ENCODE results near the gene SPEG.

The SPEG gene

GRCh38 chr2:219444566-219445091 is 10.0 kb downstream of the SPEG start:
- Histone ChIP-seq H3K9me3 (ENCODE audit: control insufficient read depth, low read length) (no peaks in the 10 kb centered on the region), H3K4me3 (ENCODE audit: extremely low read depth, insufficient read depth, low read length, poor library complexity, severe bottlenecking) (no peak overlapping the region), H3K4me1 (ENCODE audit: control insufficient read depth, insufficient read depth, low read length, poor library complexity, severe bottlenecking) (peaks cover 49% of the 10 kb centered on the region), H3K27ac (ENCODE audit: low read depth, low read length, severe bottlenecking) (no peak overlapping the region), H3K36me3 (ENCODE audit: control insufficient read depth, insufficient read depth, low read length) (peaks cover 18% of the 10 kb centered on the region)
- 89 to 95% methylated on average over 19 to 20 of the region's 23 CpGs for WGBS, 2 experiments (ENCODE audit: insufficient coverage in 2 of 2)

- whole genome bisulfite sequencing, 2 experiments (ENCODE audit: insufficient coverage in 2 of 2), result 60 to 92% methylated on average over 2 to 3 of the region's 5 CpGs
- H3K27ac ChIP-seq (ENCODE audit: low read depth, low read length, severe bottlenecking), result no peak overlapping the region
- peaks cover 50% of the 10 kb centered on the region for H3K4me1 ChIP-seq (ENCODE audit: control insufficient read depth, insufficient read depth, low read length, poor library complexity, severe bottlenecking)
- H3K4me3 ChIP-seq (ENCODE audit: extremely low read depth, insufficient read depth, low read length, poor library complexity, severe bottlenecking), result no peak overlapping the region
- H3K36me3 ChIP-seq (ENCODE audit: control insufficient read depth, insufficient read depth, low read length), result peaks cover 23% of the 10 kb centered on the region
- H3K9me3 ChIP-seq (ENCODE audit: control insufficient read depth, low read length), result no peaks in the 10 kb centered on the region
These were observed 10.6 kb downstream of the SPEG start for GRCh38 chr2:219445220-219445640.

- Histone ChIP-seq H3K27ac (ENCODE audit: low read depth, low read length, severe bottlenecking) (no peak overlapping the region), H3K36me3 (ENCODE audit: control insufficient read depth, insufficient read depth, low read length) (peaks cover 30% of the 10 kb centered on the region), H3K9me3 (ENCODE audit: control insufficient read depth, low read length) (no peaks in the 10 kb centered on the region), H3K4me1 (ENCODE audit: control insufficient read depth, insufficient read depth, low read length, poor library complexity, severe bottlenecking) (peaks cover 51% of the 10 kb centered on the region), H3K4me3 (ENCODE audit: extremely low read depth, insufficient read depth, low read length, poor library complexity, severe bottlenecking) (no peak overlapping the region)
- WGBS, 2 experiments (ENCODE audit: insufficient coverage in 2 of 2), result 5 to 51% methylated on average over 3 to 5 of the region's 6 CpGs
These were observed 11.5 kb downstream of the SPEG start for GRCh38 chr2:219446101-219446504.

GRCh38 chr2:219446689-219447088 is 12.0 kb downstream of the SPEG start:
- no peaks in the 10 kb centered on the region for H3K9me3 ChIP-seq (ENCODE audit: control insufficient read depth, low read length)
- no peak overlapping the region for H3K27ac ChIP-seq (ENCODE audit: low read depth, low read length, severe bottlenecking)
- peaks cover 32% of the 10 kb centered on the region for H3K36me3 ChIP-seq (ENCODE audit: control insufficient read depth, insufficient read depth, low read length)
- no peak overlapping the region for H3K4me3 ChIP-seq (ENCODE audit: extremely low read depth, insufficient read depth, low read length, poor library complexity, severe bottlenecking)
- H3K4me1 ChIP-seq (ENCODE audit: control insufficient read depth, insufficient read depth, low read length, poor library complexity, severe bottlenecking), result peaks cover 47% of the 10 kb centered on the region
- no CpG with 5 or more reads among the region's 1 CpG for WGBS, 2 experiments (ENCODE audit: insufficient coverage in 2 of 2)

GRCh38 chr2:219447242-219448098 is 12.8 kb downstream of the SPEG start:
- Histone ChIP-seq H3K27ac (ENCODE audit: low read depth, low read length, severe bottlenecking) (no peak overlapping the region), H3K4me3 (ENCODE audit: extremely low read depth, insufficient read depth, low read length, poor library complexity, severe bottlenecking) (no peak overlapping the region), H3K4me1 (ENCODE audit: control insufficient read depth, insufficient read depth, low read length, poor library complexity, severe bottlenecking) (peaks cover 49% of the 10 kb centered on the region), H3K36me3 (ENCODE audit: control insufficient read depth, insufficient read depth, low read length) (peaks cover 32% of the 10 kb centered on the region), H3K9me3 (ENCODE audit: control insufficient read depth, low read length) (no peaks in the 10 kb centered on the region)
- WGBS, 2 experiments (ENCODE audit: insufficient coverage in 2 of 2), result 97 to 98% methylated on average over 14 to 16 of the region's 23 CpGs

- Histone ChIP-seq H3K4me1 (ENCODE audit: control insufficient read depth, insufficient read depth, low read length, poor library complexity, severe bottlenecking) (peaks cover 51% of the 10 kb centered on the region), H3K36me3 (ENCODE audit: control insufficient read depth, insufficient read depth, low read length) (peaks cover 32% of the 10 kb centered on the region), H3K9me3 (ENCODE audit: control insufficient read depth, low read length) (no peaks in the 10 kb centered on the region), H3K4me3 (ENCODE audit: extremely low read depth, insufficient read depth, low read length, poor library complexity, severe bottlenecking) (no peak overlapping the region), H3K27ac (ENCODE audit: low read depth, low read length, severe bottlenecking) (no peak overlapping the region)
- WGBS, 2 experiments (ENCODE audit: insufficient coverage in 2 of 2), result 96% methylated on average over 65 to 86 of the region's 88 CpGs
These were observed 13.6 kb downstream of the SPEG start for GRCh38 chr2:219448099-219448775.

GRCh38 chr2:219448776-219449341 is 14.2 kb downstream of the SPEG start:
- Histone ChIP-seq H3K4me3 (ENCODE audit: extremely low read depth, insufficient read depth, low read length, poor library complexity, severe bottlenecking) (no peak overlapping the region), H3K4me1 (ENCODE audit: control insufficient read depth, insufficient read depth, low read length, poor library complexity, severe bottlenecking) (peaks cover 57% of the 10 kb centered on the region), H3K9me3 (ENCODE audit: control insufficient read depth, low read length) (no peaks in the 10 kb centered on the region), H3K36me3 (ENCODE audit: control insufficient read depth, insufficient read depth, low read length) (peaks cover 32% of the 10 kb centered on the region), H3K27ac (ENCODE audit: low read depth, low read length, severe bottlenecking) (no peak overlapping the region)
- WGBS, 2 experiments (ENCODE audit: insufficient coverage in 2 of 2), result 88 to 90% methylated on average over 47 to 49 of the region's 51 CpGs

- H3K9me3 ChIP-seq (ENCODE audit: control insufficient read depth, low read length), result no peaks in the 10 kb centered on the region
- WGBS, 2 experiments (ENCODE audit: insufficient coverage in 2 of 2), result 94 to 100% methylated on average over 5 of the region's 5 CpGs
- no peak overlapping the region for H3K4me3 ChIP-seq (ENCODE audit: extremely low read depth, insufficient read depth, low read length, poor library complexity, severe bottlenecking)
- H3K4me1 ChIP-seq (ENCODE audit: control insufficient read depth, insufficient read depth, low read length, poor library complexity, severe bottlenecking), result peaks cover 53% of the 10 kb centered on the region
- H3K36me3 ChIP-seq (ENCODE audit: control insufficient read depth, insufficient read depth, low read length), result peaks cover 37% of the 10 kb centered on the region
- no peak overlapping the region for H3K27ac ChIP-seq (ENCODE audit: low read depth, low read length, severe bottlenecking)
These were observed 15.0 kb downstream of the SPEG start for GRCh38 chr2:219449609-219450008.

GRCh38 chr2:219451661-219452360 is 17.2 kb downstream of the SPEG start:
- 94 to 96% methylated on average over 17 of the region's 18 CpGs for WGBS, 2 experiments (ENCODE audit: insufficient coverage in 2 of 2)
- H3K9me3 ChIP-seq (ENCODE audit: control insufficient read depth, low read length), result no peaks in the 10 kb centered on the region
- H3K4me1 ChIP-seq (ENCODE audit: control insufficient read depth, insufficient read depth, low read length, poor library complexity, severe bottlenecking), result peaks cover 33% of the 10 kb centered on the region
- H3K27ac ChIP-seq (ENCODE audit: low read depth, low read length, severe bottlenecking), result no peak overlapping the region
- H3K36me3 ChIP-seq (ENCODE audit: control insufficient read depth, insufficient read depth, low read length), result peaks cover 49% of the 10 kb centered on the region
- H3K4me3 ChIP-seq (ENCODE audit: extremely low read depth, insufficient read depth, low read length, poor library complexity, severe bottlenecking), result no peak overlapping the region

All from mesodermal cell (in vitro differentiated cells).